SK-N-SH treated with all-trans-retinoic acid at 6 μM for 48 hours (cell line): Measurements from ENCODE around the gene SEBOX.

Experiments
- ARNTL ChIP-seq: fragments of 450-650 bp; formaldehyde crosslinking; IDR thresholded peaks from 2 replicates; pipeline ENCODE4 v1.5.0; 2020; ENCODE audit warnings: low read depth, mild to moderate bottlenecking, moderate library complexity, borderline replicate concordance
- CSDC2 ChIP-seq: fragments of 250-450 bp; sonication (Bioruptor Pico); IDR thresholded peaks from 2 replicates; pipeline ENCODE4 v1.5.0; 2020; ENCODE audit warnings: mild to moderate bottlenecking, moderate library complexity
- ESRRG ChIP-seq: fragments of 250-450 bp; sonication (Bioruptor Pico); IDR thresholded peaks from 2 replicates; pipeline ENCODE4 v1.6.1; 2021; ENCODE audit warnings: mild to moderate bottlenecking
- ISL1 ChIP-seq: fragments of 250-450 bp; sonication (Bioruptor Pico); IDR thresholded peaks from 2 replicates; pipeline ENCODE4 v2.1.2; 2022; ENCODE audit warnings: mild to moderate bottlenecking, moderate library complexity
- PATZ1 ChIP-seq: fragments of 250-450 bp; sonication (Bioruptor Pico); IDR thresholded peaks from 2 replicates; pipeline ENCODE4 v1.8.0; 2020; ENCODE audit warnings: mild to moderate bottlenecking, moderate library complexity, borderline replicate concordance
- RARB ChIP-seq: fragments of 250-450 bp; sonication (Bioruptor Pico); IDR thresholded peaks from 2 replicates; pipeline ENCODE4 v1.8.0; 2021; ENCODE audit warnings: mild to moderate bottlenecking, moderate library complexity
- SNAI2 ChIP-seq: fragments of 250-450 bp; sonication (Bioruptor Pico); IDR thresholded peaks from 2 replicates; pipeline ENCODE4 v1.5.0; 2020; ENCODE audit warnings: mild to moderate bottlenecking, moderate library complexity
- TOX ChIP-seq: fragments of 250-450 bp; sonication (Bioruptor Pico); IDR thresholded peaks from 2 replicates; pipeline ENCODE4 v1.8.0; 2021; ENCODE audit warnings: mild to moderate bottlenecking, moderate library complexity, borderline replicate concordance
- ZFP3 ChIP-seq: fragments of 250-450 bp; sonication (Bioruptor Pico); IDR thresholded peaks from 2 replicates; pipeline ENCODE4 v1.5.0; 2020; ENCODE audit warnings: mild to moderate bottlenecking, moderate library complexity
- ZFP30 ChIP-seq: fragments of 450-650 bp; formaldehyde crosslinking; IDR thresholded peaks from 2 replicates; pipeline ENCODE4 v1.5.0; 2022; ENCODE audit warnings: mild to moderate bottlenecking, moderate library complexity
- ZNF565 ChIP-seq: fragments of 450-650 bp; formaldehyde crosslinking; conservative IDR thresholded peaks from 2 replicates; pipeline ENCODE4 v1.5.0; 2020; ENCODE audit warnings: low read depth, mild to moderate bottlenecking, moderate library complexity
- TF ChIP-seq, protein P1 (sequence below): fragments of 250-450 bp; sonication (Bioruptor Pico); IDR thresholded peaks from 2 replicates; pipeline ENCODE4 v1.8.0; 2021; ENCODE audit warnings: low read depth, mild to moderate bottlenecking, moderate library complexity, borderline replicate concordance

DNA sequence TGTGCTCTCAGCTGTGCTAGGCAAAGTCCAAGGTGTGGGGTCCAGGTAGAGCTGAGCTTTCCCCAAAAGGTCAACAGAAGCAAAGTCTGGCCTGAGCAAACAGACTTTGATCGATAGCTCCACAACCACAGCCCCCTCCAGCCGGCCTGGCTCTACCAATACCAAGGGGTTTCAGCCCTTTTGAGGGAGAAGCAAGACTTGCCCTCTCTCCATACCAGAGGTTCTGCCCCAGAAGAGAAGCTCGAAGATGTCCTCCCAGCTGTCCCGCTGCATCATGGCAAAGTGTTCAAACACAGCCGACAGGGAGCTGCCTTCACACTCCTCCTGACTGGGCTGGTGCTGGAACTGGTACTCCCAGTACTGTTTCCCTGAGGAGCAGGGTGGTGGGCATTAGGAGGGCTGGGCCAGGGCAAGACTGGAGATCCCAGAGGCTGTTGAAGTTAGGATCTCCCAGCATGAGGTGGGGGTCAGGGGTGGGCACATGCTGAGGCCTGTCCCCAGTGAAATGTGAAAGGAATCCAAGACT is 3.4 kb upstream of the SEBOX start:
- no peak for TF ChIP-seq RARB (CRISPR knock-in tag)
- no peak for TF ChIP-seq CSDC2 (CRISPR knock-in tag)
- TF ChIP-seq ZFP3 (CRISPR knock-in tag), result no peak
- no peak for TF ChIP-seq ZFP30 (CRISPR knock-in tag)
- TF ChIP-seq, protein P1, sequence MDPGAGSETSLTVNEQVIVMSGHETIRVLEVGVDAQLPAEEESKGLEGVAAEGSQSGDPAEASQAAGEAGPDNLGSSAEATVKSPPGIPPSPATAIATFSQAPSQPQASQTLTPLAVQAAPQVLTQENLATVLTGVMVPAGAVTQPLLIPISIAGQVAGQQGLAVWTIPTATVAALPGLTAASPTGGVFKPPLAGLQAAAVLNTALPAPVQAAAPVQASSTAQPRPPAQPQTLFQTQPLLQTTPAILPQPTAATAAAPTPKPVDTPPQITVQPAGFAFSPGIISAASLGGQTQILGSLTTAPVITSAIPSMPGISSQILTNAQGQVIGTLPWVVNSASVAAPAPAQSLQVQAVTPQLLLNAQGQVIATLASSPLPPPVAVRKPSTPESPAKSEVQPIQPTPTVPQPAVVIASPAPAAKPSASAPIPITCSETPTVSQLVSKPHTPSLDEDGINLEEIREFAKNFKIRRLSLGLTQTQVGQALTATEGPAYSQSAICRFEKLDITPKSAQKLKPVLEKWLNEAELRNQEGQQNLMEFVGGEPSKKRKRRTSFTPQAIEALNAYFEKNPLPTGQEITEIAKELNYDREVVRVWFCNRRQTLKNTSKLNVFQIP (CRISPR knock-in tag), result no peak
- TF ChIP-seq ARNTL (CRISPR knock-in tag), result no peak
- no peak for TF ChIP-seq PATZ1 (CRISPR knock-in tag)
- TF ChIP-seq TOX, result no peak
- no peak for TF ChIP-seq ESRRG (CRISPR knock-in tag)
- no peak for TF ChIP-seq ISL1 (CRISPR knock-in tag)
- no peak for TF ChIP-seq SNAI2 (CRISPR knock-in tag)
- no peak for TF ChIP-seq ZNF565 (CRISPR knock-in tag)
